Trophoblast cell (in vitro differentiated cells and primary cell): ENCODE data around the gene ZNF280D.

ENCODE experiments used
- DNase-seq, 2 donors: peaks; one replicate each; pipeline ENCODE4 v3.0.0-alpha.2; 2016
- H2AFZ ChIP-seq: 2 replicates; pipeline ENCODE4 v1.6.1; 2013; ENCODE audit warnings: low read length, moderate library complexity, mild to moderate bottlenecking; ENCODE audit not compliant: insufficient read depth, poor library complexity
- H2AK5ac ChIP-seq: 2 replicates; pipeline ENCODE4 v1.6.1; 2013; ENCODE audit warnings: mild to moderate bottlenecking, low read length
- H2BK120ac ChIP-seq: 2 replicates; pipeline ENCODE4 v1.6.1; 2013; ENCODE audit warnings: low read length, mild to moderate bottlenecking, moderate library complexity; ENCODE audit not compliant: insufficient read depth, poor library complexity
- H2BK12ac ChIP-seq: 2 replicates; pipeline ENCODE4 v1.6.1; 2013; ENCODE audit warnings: mild to moderate bottlenecking, low read length, moderate library complexity
- H2BK5ac ChIP-seq: 2 replicates; pipeline ENCODE4 v1.6.1; 2013; ENCODE audit warnings: low read length, low read depth, moderate library complexity, mild to moderate bottlenecking; ENCODE audit not compliant: poor library complexity
- H3K14ac ChIP-seq: 2 replicates; pipeline ENCODE4 v1.6.1; 2013; ENCODE audit warnings: mild to moderate bottlenecking, low read length
- H3K18ac ChIP-seq: 2 replicates; pipeline ENCODE4 v1.6.1; 2013; ENCODE audit warnings: mild to moderate bottlenecking, low read length
- H3K23ac ChIP-seq: 2 replicates; pipeline ENCODE4 v1.6.1; 2013; ENCODE audit warnings: low read length
- H3K27ac ChIP-seq: 2 replicates; pipeline ENCODE4 v1.5.1; 2013; ENCODE audit warnings: low read depth, mild to moderate bottlenecking, inconsistent platforms, low read length, moderate library complexity
- H3K27me3 ChIP-seq: 2 replicates; pipeline ENCODE4 v1.6.1; 2013; ENCODE audit warnings: inconsistent platforms, mild to moderate bottlenecking, low read length, moderate library complexity; ENCODE audit not compliant: insufficient read depth
- H3K36me3 ChIP-seq, 2 experiments: 1 replicate in 1 of 2; 2 replicates in 1 of 2; pipeline ENCODE4 v1.6.1; 2013; ENCODE audit warnings: low read length in 2 of 2, mild to moderate bottlenecking in 2 of 2, moderate library complexity in 1 of 2; ENCODE audit not compliant: insufficient read depth in 2 of 2, control insufficient read depth in 1 of 2
- H3K4ac ChIP-seq: 2 replicates; pipeline ENCODE4 v1.6.1; 2013; ENCODE audit warnings: low read depth, mild to moderate bottlenecking, low read length, moderate library complexity
- H3K4me1 ChIP-seq, 2 experiments: 1 replicate in 1 of 2; 2 replicates in 1 of 2; pipeline ENCODE4 v1.6.1; 2013; ENCODE audit warnings: low read length in 2 of 2, mild to moderate bottlenecking in 2 of 2, moderate library complexity in 1 of 2; ENCODE audit not compliant: insufficient read depth in 2 of 2, control insufficient read depth in 1 of 2
- H3K4me2 ChIP-seq: 2 replicates; pipeline ENCODE4 v1.6.1; 2013; ENCODE audit warnings: inconsistent platforms, mild to moderate bottlenecking, low read length, moderate library complexity
- H3K4me3 ChIP-seq: 2 replicates; pipeline ENCODE4 v1.5.1; 2013; ENCODE audit warnings: mild to moderate bottlenecking, low read depth, low read length, inconsistent platforms
- H3K79me1 ChIP-seq: one replicate; pipeline ENCODE4 v1.6.1; 2013; ENCODE audit warnings: low read length
- H3K79me2 ChIP-seq: 2 replicates; pipeline ENCODE4 v1.6.1; 2013; ENCODE audit warnings: low read length, mild to moderate bottlenecking; ENCODE audit not compliant: control insufficient read depth, insufficient read depth, poor library complexity
- H3K9ac ChIP-seq: 2 replicates; pipeline ENCODE4 v1.6.1; 2013; ENCODE audit warnings: mild to moderate bottlenecking, low read length
- H3K9me3 ChIP-seq: 2 replicates; pipeline ENCODE4 v1.6.1; 2013; ENCODE audit warnings: low read depth, mild to moderate bottlenecking, control low read depth, inconsistent platforms, low read length; ENCODE audit not compliant: insufficient read depth
- H4K12ac ChIP-seq: 2 replicates; pipeline ENCODE4 v1.6.1; 2013; ENCODE audit warnings: low read depth, mild to moderate bottlenecking, low read length, moderate library complexity
- H4K8ac ChIP-seq: 2 replicates; pipeline ENCODE4 v1.6.1; 2013; ENCODE audit warnings: low read depth, mild to moderate bottlenecking, low read length, moderate library complexity
- H4K91ac ChIP-seq: one replicate; pipeline ENCODE4 v1.6.1; 2013; ENCODE audit warnings: low read depth, mild to moderate bottlenecking, low read length, moderate library complexity
- WGBS: extraction: QIAGEN DNeasy Blood & Tissue Kit; methylation state at CpG from one replicate; pipeline ENCODE4 v1.1.7; 2013; ENCODE audit warnings: missing lambda C conversion rate; ENCODE audit not compliant: insufficient read length, insufficient coverage; ENCODE audit errors: extremely low coverage; 5-methylcytosine and 5-hydroxymethylcytosine counted together

The ZNF280D gene

GRCh38 chr15:56640127-56640526, 93.2 kb downstream of the ZNF280D start:
- Histone ChIP-seq H4K8ac (no peak overlapping the region), H2BK5ac (no peak overlapping the region), H3K14ac (no peak overlapping the region), H2AK5ac (no peak overlapping the region), H3K4me3 (no peak overlapping the region), H2BK12ac (no peak overlapping the region), H3K9ac (no peak overlapping the region), H3K27ac (no peak overlapping the region), H4K91ac (no peak overlapping the region), H3K36me3 (no peaks in the 10 kb centered on the region), H3K4me1 (no peaks in the 10 kb centered on the region), H3K23ac (no peak overlapping the region), H3K79me2 (no peaks in the 10 kb centered on the region), H3K9me3 (no peaks in the 10 kb centered on the region), H3K18ac (no peak overlapping the region), H2BK120ac (no peak overlapping the region), H3K79me1 (no peaks in the 10 kb centered on the region), H3K4me2 (no peak overlapping the region), H3K27me3 (no peaks in the 10 kb centered on the region), H2AFZ (no peak overlapping the region), H4K12ac (no peak overlapping the region), H3K4ac (no peak overlapping the region)
- peak; percentile 10 to 88 for DNase-seq

GRCh38 chr15:56639631-56640030, 93.7 kb downstream of the ZNF280D start:
- no peak overlapping the region for H3K4me3 ChIP-seq
- H4K91ac ChIP-seq = no peak overlapping the region
- H3K4me2 ChIP-seq = no peak overlapping the region
- no peaks in the 10 kb centered on the region for H3K79me1 ChIP-seq
- H2AK5ac ChIP-seq = no peak overlapping the region
- no peak overlapping the region for H3K27ac ChIP-seq
- no peak overlapping the region for H2BK120ac ChIP-seq
- no peak overlapping the region for H3K18ac ChIP-seq
- H3K79me2 ChIP-seq = no peaks in the 10 kb centered on the region
- H3K27me3 ChIP-seq = no peaks in the 10 kb centered on the region
- H3K4me1 ChIP-seq = no peaks in the 10 kb centered on the region
- H4K12ac ChIP-seq = no peak overlapping the region
- WGBS = no CpG with 5 or more reads among the region's 4 CpGs
- H3K9me3 ChIP-seq = no peaks in the 10 kb centered on the region
- no peak overlapping the region for H2BK12ac ChIP-seq
- H2BK5ac ChIP-seq = no peak overlapping the region
- no peak overlapping the region for H3K4ac ChIP-seq
- no peak overlapping the region for H3K9ac ChIP-seq
- no peak overlapping the region for H4K8ac ChIP-seq
- no peak overlapping the region for H3K23ac ChIP-seq
- no peak overlapping the region for H2AFZ ChIP-seq
- no peak overlapping the region for H3K14ac ChIP-seq
- H3K36me3 ChIP-seq = no peaks in the 10 kb centered on the region
- DNase-seq = no peak

- no peak overlapping the region for H3K4me3 ChIP-seq
- H3K36me3 ChIP-seq = no peaks in the 10 kb centered on the region
- no peaks in the 10 kb centered on the region for H3K9me3 ChIP-seq
- H3K27ac ChIP-seq = no peak overlapping the region
- H3K23ac ChIP-seq = no peak overlapping the region
- no peak overlapping the region for H2BK120ac ChIP-seq
- H3K4ac ChIP-seq = no peak overlapping the region
- no peaks in the 10 kb centered on the region for H3K79me2 ChIP-seq
- no peak overlapping the region for H2AK5ac ChIP-seq
- no peak overlapping the region for H3K14ac ChIP-seq
- no peaks in the 10 kb centered on the region for H3K27me3 ChIP-seq
- H2BK5ac ChIP-seq = no peak overlapping the region
- H3K18ac ChIP-seq = no peak overlapping the region
- no peak overlapping the region for H4K12ac ChIP-seq
- H3K4me1 ChIP-seq = no peaks in the 10 kb centered on the region
- no peak overlapping the region for H4K8ac ChIP-seq
- no peak overlapping the region for H4K91ac ChIP-seq
- H3K9ac ChIP-seq = no peak overlapping the region
- H2AFZ ChIP-seq = no peak overlapping the region
- no peaks in the 10 kb centered on the region for H3K79me1 ChIP-seq
- WGBS = no CpG with 5 or more reads among the region's 3 CpGs
- no peak overlapping the region for H3K4me2 ChIP-seq
- no peak for DNase-seq
- no peak overlapping the region for H2BK12ac ChIP-seq
Measured at GRCh38 chr15:56631765-56632164, 101.5 kb downstream of the ZNF280D start.

GRCh38 chr15:56628893-56629532, 104.3 kb downstream of the ZNF280D start:
- H3K4ac ChIP-seq = no peak overlapping the region
- WGBS = no CpG with 5 or more reads among the region's 2 CpGs
- peak; percentile 2 to 17 for DNase-seq
- no peaks in the 10 kb centered on the region for H3K27me3 ChIP-seq
- H3K27ac ChIP-seq = no peak overlapping the region
- H3K18ac ChIP-seq = no peak overlapping the region
- H3K4me2 ChIP-seq = no peak overlapping the region
- no peaks in the 10 kb centered on the region for H3K4me1 ChIP-seq
- no peak overlapping the region for H2AK5ac ChIP-seq
- no peak overlapping the region for H2BK12ac ChIP-seq
- H4K8ac ChIP-seq = no peak overlapping the region
- no peak overlapping the region for H3K4me3 ChIP-seq
- H3K14ac ChIP-seq = no peak overlapping the region
- H3K79me2 ChIP-seq = no peaks in the 10 kb centered on the region
- H4K12ac ChIP-seq = no peak overlapping the region
- H2BK120ac ChIP-seq = no peak overlapping the region
- H3K9me3 ChIP-seq = no peaks in the 10 kb centered on the region
- no peak overlapping the region for H3K23ac ChIP-seq
- no peak overlapping the region for H2AFZ ChIP-seq
- H4K91ac ChIP-seq = no peak overlapping the region
- no peak overlapping the region for H3K9ac ChIP-seq
- H2BK5ac ChIP-seq = no peak overlapping the region
- H3K36me3 ChIP-seq = no peaks in the 10 kb centered on the region
- H3K79me1 ChIP-seq = no peaks in the 10 kb centered on the region
